H9 (cell line): ENCODE data around the gene PDE3A. TPM values are rescaled to one million over a fixed set of nuclear protein-coding genes. Genes with fewer than 3 reads are reported as not detected.

Experiments
- DNase-seq: peaks from one replicate; pipeline ENCODE4 v3.0.0-alpha.2; 2017
- H2AFZ ChIP-seq: one replicate; pipeline ENCODE4 v1.6.1; 2013; ENCODE audit warnings: mild to moderate bottlenecking, low read length, control low read depth, moderate library complexity
- H2AK5ac ChIP-seq: 2 replicates; pipeline ENCODE4 v1.6.1; 2013; ENCODE audit warnings: low read length, control low read depth, mixed read lengths; ENCODE audit not compliant: insufficient read length
- H2BK120ac ChIP-seq: one replicate; pipeline ENCODE4 v1.6.1; 2013; ENCODE audit warnings: low read depth, mild to moderate bottlenecking, low read length, control low read depth, inconsistent platforms; ENCODE audit not compliant: poor library complexity, severe bottlenecking
- H2BK12ac ChIP-seq: 2 replicates; pipeline ENCODE4 v1.6.1; 2013; ENCODE audit warnings: low read length, control low read depth, mixed read lengths, low read depth; ENCODE audit not compliant: insufficient read length
- H2BK15ac ChIP-seq: 2 replicates; pipeline ENCODE4 v1.6.1; 2013; ENCODE audit warnings: low read depth, low read length, control low read depth
- H2BK20ac ChIP-seq: one replicate; pipeline ENCODE4 v1.6.1; 2013; ENCODE audit warnings: low read depth, mild to moderate bottlenecking, low read length, control low read depth, inconsistent platforms; ENCODE audit not compliant: poor library complexity, severe bottlenecking
- H2BK5ac ChIP-seq: 2 replicates; pipeline ENCODE4 v1.6.1; 2013; ENCODE audit warnings: low read length, control low read depth, mixed read lengths; ENCODE audit not compliant: insufficient read length
- H3K14ac ChIP-seq: 2 replicates; pipeline ENCODE4 v1.6.1; 2013; ENCODE audit warnings: low read length, control low read depth; ENCODE audit not compliant: insufficient read depth
- H3K18ac ChIP-seq: 2 replicates; pipeline ENCODE4 v1.6.1; 2013; ENCODE audit warnings: low read depth, mild to moderate bottlenecking, mixed read lengths, low read length, control low read depth; ENCODE audit not compliant: insufficient read length
- H3K23ac ChIP-seq: 2 replicates; pipeline ENCODE4 v1.6.1; 2013; ENCODE audit warnings: low read length, control low read depth, mixed read lengths, low read depth; ENCODE audit not compliant: insufficient read length
- H3K23me2 ChIP-seq: 2 replicates; pipeline ENCODE4 v1.6.1; 2013; ENCODE audit warnings: low read depth, mild to moderate bottlenecking, mixed read lengths, low read length, control low read depth; ENCODE audit not compliant: insufficient read length, poor library complexity, severe bottlenecking
- H3K27ac ChIP-seq: 2 replicates; pipeline ENCODE4 v1.5.1; 2013; ENCODE audit warnings: low read length, control low read depth, mixed read lengths, low read depth; ENCODE audit not compliant: insufficient read length
- H3K27me3 ChIP-seq: 2 replicates; pipeline ENCODE4 v1.6.1; 2013; ENCODE audit warnings: low read length, control low read depth, inconsistent platforms; ENCODE audit not compliant: insufficient read depth
- H3K4ac ChIP-seq: 2 replicates; pipeline ENCODE4 v1.6.1; 2013; ENCODE audit warnings: low read depth, mild to moderate bottlenecking, control low read depth, inconsistent platforms, low read length, moderate library complexity
- H3K4me1 ChIP-seq: 2 replicates; pipeline ENCODE4 v1.6.1; 2013; ENCODE audit warnings: low read length, control low read depth, inconsistent platforms; ENCODE audit not compliant: insufficient read depth
- H3K4me2 ChIP-seq: 2 replicates; pipeline ENCODE4 v1.6.1; 2013; ENCODE audit warnings: low read length, control low read depth, mixed read lengths; ENCODE audit not compliant: insufficient read length, insufficient read depth
- H3K56ac ChIP-seq: 2 replicates; pipeline ENCODE4 v1.6.1; 2013; ENCODE audit warnings: low read depth, mild to moderate bottlenecking, mixed read lengths, low read length, control low read depth; ENCODE audit not compliant: insufficient read length
- H3K79me1 ChIP-seq: 2 replicates; pipeline ENCODE4 v1.6.1; 2013; ENCODE audit warnings: low read depth, mild to moderate bottlenecking, moderate library complexity, low read length, control low read depth, inconsistent platforms; ENCODE audit not compliant: insufficient read depth, poor library complexity, severe bottlenecking
- H3K79me2 ChIP-seq: 2 replicates; pipeline ENCODE4 v1.6.1; 2013; ENCODE audit warnings: low read length, control low read depth, inconsistent platforms; ENCODE audit not compliant: insufficient read depth
- H3K9ac ChIP-seq: 2 replicates; pipeline ENCODE4 v1.6.1; 2013; ENCODE audit warnings: low read length, control low read depth, mixed read lengths; ENCODE audit not compliant: insufficient read length; ENCODE audit errors: extremely low read depth
- H3K9me3 ChIP-seq: one replicate; pipeline ENCODE4 v1.6.1; 2013; ENCODE audit warnings: low read depth, low read length, inconsistent platforms; ENCODE audit not compliant: control insufficient read depth
- H3T11ph ChIP-seq: one replicate; pipeline ENCODE4 v1.6.1; 2013; ENCODE audit warnings: mild to moderate bottlenecking, low read length, control low read depth, inconsistent platforms
- H4K20me1 ChIP-seq: one replicate; pipeline ENCODE4 v1.6.1; 2013; ENCODE audit not compliant: control insufficient read depth, insufficient read length, insufficient read depth
- H4K5ac ChIP-seq: 2 replicates; pipeline ENCODE4 v1.6.1; 2013; ENCODE audit warnings: low read depth, mild to moderate bottlenecking, mixed read lengths, low read length, control low read depth; ENCODE audit not compliant: insufficient read length
- H4K8ac ChIP-seq: replicated peaks from 2 replicates; pipeline ENCODE4 v1.6.1; 2013; ENCODE audit warnings: low read length, control low read depth, mixed read lengths, low read depth; ENCODE audit not compliant: insufficient read length
- H4K91ac ChIP-seq: 2 replicates; pipeline ENCODE4 v1.6.1; 2013; ENCODE audit warnings: low read depth, mild to moderate bottlenecking, moderate library complexity, mixed read lengths, low read length, control low read depth; ENCODE audit not compliant: insufficient read length
- H3K27ac Mint-ChIP-seq, 3 experiments: 2 replicates in 2 of 3; 3 replicates in 1 of 3; pipeline ENCODE4 v1.8.0; 2020 to 2021; ENCODE audit warnings: mixed read lengths in 3 of 3, mild to moderate bottlenecking in 1 of 3, moderate library complexity in 1 of 3
- H3K27me3 Mint-ChIP-seq: 2 replicates; pipeline ENCODE4 v1.8.0; 2021; ENCODE audit warnings: low read depth, mild to moderate bottlenecking, moderate library complexity, mixed read lengths
- H3K36me3 Mint-ChIP-seq, 3 experiments: 2 replicates in 2 of 3; 3 replicates in 1 of 3; pipeline ENCODE4 v1.8.0; 2020 to 2021; ENCODE audit warnings: low read depth in 3 of 3, mixed read lengths in 3 of 3; ENCODE audit not compliant: insufficient read depth in 1 of 3
- H3K4me1 Mint-ChIP-seq, 2 experiments: 2 replicates each; pipeline ENCODE4 v1.8.0; 2020; ENCODE audit warnings: mixed read lengths in 2 of 2
- H3K4me3 Mint-ChIP-seq, 2 experiments: 2 replicates in 1 of 2; 3 replicates in 1 of 2; pipeline ENCODE4 v1.8.0; 2020 to 2021; ENCODE audit warnings: mild to moderate bottlenecking in 2 of 2, mixed read lengths in 2 of 2, moderate library complexity in 1 of 2
- H3K9me3 Mint-ChIP-seq, 2 experiments: 2 replicates in 1 of 2; 3 replicates in 1 of 2; pipeline ENCODE4 v1.8.0; 2020; ENCODE audit warnings: mild to moderate bottlenecking in 2 of 2, mixed read lengths in 2 of 2, moderate library complexity in 1 of 2
- WGBS: extraction: QIAGEN DNeasy Blood & Tissue Kit; methylation state at CpG from one replicate; pipeline ENCODE4 v1.1.7; 2013; ENCODE audit warnings: missing lambda C conversion rate, low lambda C conversion rate, mixed read lengths; ENCODE audit not compliant: insufficient read length; ENCODE audit errors: extremely low coverage; 5-methylcytosine and 5-hydroxymethylcytosine counted together
- total RNA-seq: library from RNA; stranded (reverse); gene quantifications from 2 replicates; pipeline ENCODE4 v1.2.1, GENCODE V29; 2021
- TF ChIP-seq, protein P1 (sequence below): fragments of 200-600 bp; sonication (generic); conservative IDR thresholded peaks from 3 replicates; pipeline ENCODE4 v1.8.0; 2021; ENCODE audit warnings: antibody characterized with exemption, mild to moderate bottlenecking

The PDE3A gene
- total RNA-seq, 1 experiment from 2014 or later = 3.0 TPM

DNA sequence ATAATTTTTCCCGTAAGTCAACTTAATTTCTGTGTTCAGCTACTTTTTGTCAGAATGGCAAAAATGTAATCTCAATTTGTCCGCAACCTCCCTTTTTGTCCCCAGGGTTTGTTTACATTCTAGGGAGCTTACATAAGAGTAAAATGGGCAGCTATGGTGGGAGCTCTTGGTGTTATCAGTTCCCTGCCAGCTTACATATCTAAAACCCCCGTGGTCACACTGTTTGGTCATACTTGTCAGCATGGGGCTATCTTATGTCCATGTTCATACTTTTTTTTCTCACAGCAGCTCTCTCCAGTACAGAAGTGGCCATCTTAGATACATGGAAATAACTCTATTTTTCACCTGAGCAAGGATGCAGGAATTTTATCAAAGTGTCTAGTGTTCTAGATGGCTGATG, 343.5 kb downstream of the PDE3A start:
- no peak overlapping the region for H3K4me3 Mint-ChIP-seq

More for the DNA sequence above, 343.5 kb downstream of the PDE3A start:
- TF ChIP-seq, protein P1, sequence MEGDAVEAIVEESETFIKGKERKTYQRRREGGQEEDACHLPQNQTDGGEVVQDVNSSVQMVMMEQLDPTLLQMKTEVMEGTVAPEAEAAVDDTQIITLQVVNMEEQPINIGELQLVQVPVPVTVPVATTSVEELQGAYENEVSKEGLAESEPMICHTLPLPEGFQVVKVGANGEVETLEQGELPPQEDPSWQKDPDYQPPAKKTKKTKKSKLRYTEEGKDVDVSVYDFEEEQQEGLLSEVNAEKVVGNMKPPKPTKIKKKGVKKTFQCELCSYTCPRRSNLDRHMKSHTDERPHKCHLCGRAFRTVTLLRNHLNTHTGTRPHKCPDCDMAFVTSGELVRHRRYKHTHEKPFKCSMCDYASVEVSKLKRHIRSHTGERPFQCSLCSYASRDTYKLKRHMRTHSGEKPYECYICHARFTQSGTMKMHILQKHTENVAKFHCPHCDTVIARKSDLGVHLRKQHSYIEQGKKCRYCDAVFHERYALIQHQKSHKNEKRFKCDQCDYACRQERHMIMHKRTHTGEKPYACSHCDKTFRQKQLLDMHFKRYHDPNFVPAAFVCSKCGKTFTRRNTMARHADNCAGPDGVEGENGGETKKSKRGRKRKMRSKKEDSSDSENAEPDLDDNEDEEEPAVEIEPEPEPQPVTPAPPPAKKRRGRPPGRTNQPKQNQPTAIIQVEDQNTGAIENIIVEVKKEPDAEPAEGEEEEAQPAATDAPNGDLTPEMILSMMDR = no peak
- Histone ChIP-seq H4K5ac (no peak overlapping the region), H2AK5ac (no peak overlapping the region), H3K79me1 (no peaks in the 10 kb centered on the region), H3K27me3 (no peaks in the 10 kb centered on the region), H3K18ac (no peak overlapping the region), H3K79me2 (no peaks in the 10 kb centered on the region), H3K14ac (no peak overlapping the region), H4K20me1 (no peaks in the 10 kb centered on the region), H3T11ph (no peak overlapping the region), H3K9me3 (no peaks in the 10 kb centered on the region), H3K27ac (no peak overlapping the region), H2BK5ac (no peak overlapping the region), H3K9ac (no peak overlapping the region), H3K4me1 (no peaks in the 10 kb centered on the region), H3K4me2 (no peak overlapping the region), H3K23me2 (no peaks in the 10 kb centered on the region), H4K91ac (no peak overlapping the region), H3K23ac (no peak overlapping the region), H4K8ac (no peak overlapping the region), H2BK120ac (no peak overlapping the region), H3K56ac (no peak overlapping the region), H3K4ac (no peak overlapping the region), H2BK12ac (no peak overlapping the region), H2BK20ac (no peak overlapping the region), H2AFZ (no peak overlapping the region), H2BK15ac (no peak overlapping the region)
- Mint-ChIP-seq H3K27ac (no peak overlapping the region), H3K4me1 (peaks cover 7 to 8% of the 10 kb centered on the region in 2 experiments), H3K36me3 (no peaks in the 10 kb centered on the region), H3K27me3 (no peaks in the 10 kb centered on the region), H3K9me3 (no peaks in the 10 kb centered on the region)
- WGBS = no CpG with 5 or more reads among the region's 3 CpGs
- no peak for DNase-seq
